ENCODE results near the gene OVOL2.

GRCh38 chr20:18090477-18090876 is 32.8 kb upstream of the OVOL2 start:
- TF ChIP-seq MAZ (IDR thresholded peaks at IDR 0.05; ENCODE audit: borderline replicate concordance, low read depth, low read length) (no peak), CEBPB (IDR thresholded peaks at IDR 0.05; ENCODE audit: low read depth, low read length) (no peak), BHLHE40 (IDR thresholded peaks at IDR 0.05; ENCODE audit: low read depth, low read length) (no peak), CTCF (conservative IDR thresholded peaks at IDR 0.05; ENCODE audit: low read depth, low read length) (no peak), POLR2A (IDR thresholded peaks at IDR 0.05; ENCODE audit: low read depth, low read length) (no peak), ELK1 (IDR thresholded peaks at IDR 0.05; ENCODE audit: borderline replicate concordance, low read depth, low read length) (no peak), CHD1 (IDR thresholded peaks at IDR 0.05; ENCODE audit: low read depth, low read length) (no peak), FOS (IDR thresholded peaks at IDR 0.05; ENCODE audit: low read depth, low read length) (no peak)

All from IMR-90 (cell line).